ENCODE data around the gene KCNAB1. TPM values are rescaled to one million over a fixed set of nuclear protein-coding genes. Genes with fewer than 3 reads are reported as not detected.

KCNAB1 gene
- total RNA-seq, 1 experiment from 2014 or later = 1.0 TPM

- H3K36me3 Mint-ChIP-seq = no peaks in the 10 kb centered on the region
- TF ChIP-seq ZNF423 (CRISPR knock-in tag; IDR thresholded peaks at IDR 0.05) (no peak), ZNF425 (CRISPR knock-in tag; conservative IDR thresholded peaks at IDR 0.05) (no peak), STAT6 (CRISPR knock-in tag; conservative IDR thresholded peaks at IDR 0.05; ENCODE audit: low read depth) (no peak), ZNF317 (CRISPR knock-in tag; IDR thresholded peaks at IDR 0.05; ENCODE audit: borderline replicate concordance, low read depth) (no peak), JAZF1 (CRISPR knock-in tag; IDR thresholded peaks at IDR 0.05) (no peak), ZNF263 (CRISPR knock-in tag; IDR thresholded peaks at IDR 0.05; ENCODE audit: low read depth) (no peak), GRHL2 (CRISPR knock-in tag; IDR thresholded peaks at IDR 0.05; ENCODE audit: insufficient replicate concordance, severe bottlenecking) (no peak), ZNF121 (CRISPR knock-in tag; IDR thresholded peaks at IDR 0.05) (no peak), RORB (CRISPR knock-in tag; IDR thresholded peaks at IDR 0.05) (no peak), E2F1 (CRISPR knock-in tag; IDR thresholded peaks at IDR 0.05) (no peak)
- TF ChIP-seq, protein P1, sequence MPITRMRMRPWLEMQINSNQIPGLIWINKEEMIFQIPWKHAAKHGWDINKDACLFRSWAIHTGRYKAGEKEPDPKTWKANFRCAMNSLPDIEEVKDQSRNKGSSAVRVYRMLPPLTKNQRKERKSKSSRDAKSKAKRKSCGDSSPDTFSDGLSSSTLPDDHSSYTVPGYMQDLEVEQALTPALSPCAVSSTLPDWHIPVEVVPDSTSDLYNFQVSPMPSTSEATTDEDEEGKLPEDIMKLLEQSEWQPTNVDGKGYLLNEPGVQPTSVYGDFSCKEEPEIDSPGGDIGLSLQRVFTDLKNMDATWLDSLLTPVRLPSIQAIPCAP (CRISPR knock-in tag; IDR thresholded peaks at IDR 0.05) = no peak
- H3K27ac Mint-ChIP-seq = no peak overlapping the region
- peaks cover 8% of the 10 kb centered on the region for H3K9me3 Mint-ChIP-seq
- POLR2A ChIA-PET = no interaction called here
- no peak overlapping the region for H3K4me3 Mint-ChIP-seq
- CTCF ChIA-PET = interaction anchor here (0.6 to 3.5 kb wide), 12 partner anchors 11 to 466 kb away, joined by 3 to 50 read pairs (median 9); no protein-coding TSS in a partner anchor
- DNase-seq (ENCODE audit: low spot score) (no peak), ATAC-seq (no peak)
- peaks cover 12% of the 10 kb centered on the region for H3K27me3 Mint-ChIP-seq (ENCODE audit: low read depth)
- peaks cover 14% of the 10 kb centered on the region for H3K4me1 Mint-ChIP-seq
These were observed 260.9 kb downstream of the KCNAB1 start for GRCh38 chr3:156381253-156381652.

- ChIA-PET CTCF (interaction anchor here (0.6 to 3.5 kb wide), 36 partner anchors 9 to 387 kb away, joined by 3 to 50 read pairs (median 5); no protein-coding TSS in a partner anchor), POLR2A (no interaction called here)
- peaks cover 7% of the 10 kb centered on the region for H3K27me3 Mint-ChIP-seq (ENCODE audit: low read depth)
- no peak overlapping the region for H3K27ac Mint-ChIP-seq
- no peaks in the 10 kb centered on the region for H3K9me3 Mint-ChIP-seq
- DNase-seq (ENCODE audit: low spot score) = peak; percentile 70
- H3K36me3 Mint-ChIP-seq = no peaks in the 10 kb centered on the region
- H3K4me1 Mint-ChIP-seq = peaks cover 4% of the 10 kb centered on the region
- TF ChIP-seq CTCF (IDR thresholded peaks at IDR 0.05) = peak; percentile 73
- no peak for TF ChIP-seq CREB1 (CRISPR knock-in tag; IDR thresholded peaks at IDR 0.05)
- no peak overlapping the region for H3K4me3 Mint-ChIP-seq
- ATAC-seq = peak; percentile 92
These were observed 262.3 kb downstream of the KCNAB1 start for GRCh38 chr3:156382458-156383346.

Measured in WTC11 (cell line).